ENCODE data around the gene SBK2.

Gene SBK2

GRCh38 chr19:55490478-55491432, 46.2 kb downstream of the SBK2 start:
- no peaks in the 10 kb centered on the region for H3K36me3 ChIP-seq (ENCODE audit: control insufficient read depth, insufficient read depth, low read length)
- peaks cover 33% of the 10 kb centered on the region for H3K4me1 ChIP-seq (ENCODE audit: control insufficient read depth, insufficient read depth, low read length, poor library complexity, severe bottlenecking)
- no peak overlapping the region for H3K4me3 ChIP-seq (ENCODE audit: extremely low read depth, insufficient read depth, low read length, poor library complexity, severe bottlenecking)
- WGBS, 2 experiments (ENCODE audit: insufficient coverage in 2 of 2): 85 to 91% methylated on average over 33 to 47 of the region's 52 CpGs
- H3K9me3 ChIP-seq (ENCODE audit: control insufficient read depth, low read length): no peaks in the 10 kb centered on the region
- no peak overlapping the region for H3K27ac ChIP-seq (ENCODE audit: low read depth, low read length, severe bottlenecking)

- H3K4me3 ChIP-seq (ENCODE audit: extremely low read depth, insufficient read depth, low read length, poor library complexity, severe bottlenecking): no peak overlapping the region
- no peak overlapping the region for H3K27ac ChIP-seq (ENCODE audit: low read depth, low read length, severe bottlenecking)
- no peaks in the 10 kb centered on the region for H3K36me3 ChIP-seq (ENCODE audit: control insufficient read depth, insufficient read depth, low read length)
- H3K9me3 ChIP-seq (ENCODE audit: control insufficient read depth, low read length): no peaks in the 10 kb centered on the region
- peaks cover 36% of the 10 kb centered on the region for H3K4me1 ChIP-seq (ENCODE audit: control insufficient read depth, insufficient read depth, low read length, poor library complexity, severe bottlenecking)
- 73 to 77% methylated on average over 12 to 13 of the region's 21 CpGs for WGBS, 2 experiments (ENCODE audit: insufficient coverage in 2 of 2)
Observed at GRCh38 chr19:55489711-55490477, 47.0 kb downstream of the SBK2 start.

GRCh38 chr19:55488986-55489710, 47.8 kb downstream of the SBK2 start:
- 67 to 75% methylated on average over 19 to 30 of the region's 36 CpGs for WGBS, 2 experiments (ENCODE audit: insufficient coverage in 2 of 2)
- Histone ChIP-seq H3K9me3 (ENCODE audit: control insufficient read depth, low read length) (no peaks in the 10 kb centered on the region), H3K4me1 (ENCODE audit: control insufficient read depth, insufficient read depth, low read length, poor library complexity, severe bottlenecking) (peaks cover 40% of the 10 kb centered on the region)

GRCh38 chr19:55487924-55488687, 48.8 kb downstream of the SBK2 start, which contains the start of gene SSC5D:
TSS of gene SSC5D (plus strand) at chr19:55488436. CDS start at chr19:55488590, 154 bp downstream.
- peak within 1 kb of the TSS; percentile 18 for H3K4me3 ChIP-seq (ENCODE audit: extremely low read depth, insufficient read depth, low read length, poor library complexity, severe bottlenecking)
- no peaks in the 10 kb centered on the region for H3K9me3 ChIP-seq (ENCODE audit: control insufficient read depth, low read length)
- WGBS, 2 experiments (ENCODE audit: insufficient coverage in 2 of 2): 14 to 18% methylated on average over 5 to 7 of the region's 21 CpGs
- H3K4me1 ChIP-seq (ENCODE audit: control insufficient read depth, insufficient read depth, low read length, poor library complexity, severe bottlenecking): peaks cover 46% of the 10 kb centered on the region
- peak within 1 kb of the TSS; percentile 97 for H3K27ac ChIP-seq (ENCODE audit: low read depth, low read length, severe bottlenecking)
- H3K36me3 ChIP-seq (ENCODE audit: control insufficient read depth, insufficient read depth, low read length): peaks cover 4% of the 10 kb centered on the region

More at GRCh38 chr19:55488986-55489710, 47.8 kb downstream of the SBK2 start:
- Histone ChIP-seq H3K36me3 (ENCODE audit: control insufficient read depth, insufficient read depth, low read length) (no peaks in the 10 kb centered on the region), H3K27ac (ENCODE audit: low read depth, low read length, severe bottlenecking) (no peak overlapping the region), H3K4me3 (ENCODE audit: extremely low read depth, insufficient read depth, low read length, poor library complexity, severe bottlenecking) (no peak overlapping the region)

GRCh38 chr19:55486971-55487923, 49.7 kb downstream of the SBK2 start:
- H3K36me3 ChIP-seq (ENCODE audit: control insufficient read depth, insufficient read depth, low read length): peaks cover 10% of the 10 kb centered on the region
- peak overlapping the region; percentile 97 for H3K27ac ChIP-seq (ENCODE audit: low read depth, low read length, severe bottlenecking)
- H3K4me3 ChIP-seq (ENCODE audit: extremely low read depth, insufficient read depth, low read length, poor library complexity, severe bottlenecking): peak overlapping the region; percentile 16
- no peaks in the 10 kb centered on the region for H3K9me3 ChIP-seq (ENCODE audit: control insufficient read depth, low read length)
- peaks cover 46% of the 10 kb centered on the region for H3K4me1 ChIP-seq (ENCODE audit: control insufficient read depth, insufficient read depth, low read length, poor library complexity, severe bottlenecking)
- WGBS, 2 experiments (ENCODE audit: insufficient coverage in 2 of 2): 17 to 22% methylated on average over 13 to 18 of the region's 27 CpGs

- WGBS, 2 experiments (ENCODE audit: insufficient coverage in 2 of 2): 63 to 70% methylated on average over 44 to 47 of the region's 53 CpGs
- Histone ChIP-seq H3K36me3 (ENCODE audit: control insufficient read depth, insufficient read depth, low read length) (peaks cover 13% of the 10 kb centered on the region), H3K4me3 (ENCODE audit: extremely low read depth, insufficient read depth, low read length, poor library complexity, severe bottlenecking) (peak overlapping the region; percentile 79), H3K4me1 (ENCODE audit: control insufficient read depth, insufficient read depth, low read length, poor library complexity, severe bottlenecking) (peaks cover 46% of the 10 kb centered on the region), H3K9me3 (ENCODE audit: control insufficient read depth, low read length) (no peaks in the 10 kb centered on the region), H3K27ac (ENCODE audit: low read depth, low read length, severe bottlenecking) (peak overlapping the region; percentile 97)
Observed at GRCh38 chr19:55486043-55486970, 50.6 kb downstream of the SBK2 start.

GRCh38 chr19:55485439-55486011, 51.4 kb downstream of the SBK2 start:
- Histone ChIP-seq H3K36me3 (ENCODE audit: control insufficient read depth, insufficient read depth, low read length) (peaks cover 16% of the 10 kb centered on the region), H3K27ac (ENCODE audit: low read depth, low read length, severe bottlenecking) (peak overlapping the region; percentile 78), H3K4me1 (ENCODE audit: control insufficient read depth, insufficient read depth, low read length, poor library complexity, severe bottlenecking) (peaks cover 46% of the 10 kb centered on the region), H3K9me3 (ENCODE audit: control insufficient read depth, low read length) (no peaks in the 10 kb centered on the region), H3K4me3 (ENCODE audit: extremely low read depth, insufficient read depth, low read length, poor library complexity, severe bottlenecking) (peak overlapping the region; percentile 79)
- 16 to 19% methylated on average over 10 to 15 of the region's 18 CpGs for WGBS, 2 experiments (ENCODE audit: insufficient coverage in 2 of 2)

- H3K4me1 ChIP-seq (ENCODE audit: control insufficient read depth, insufficient read depth, low read length, poor library complexity, severe bottlenecking): peaks cover 46% of the 10 kb centered on the region
- H3K4me3 ChIP-seq (ENCODE audit: extremely low read depth, insufficient read depth, low read length, poor library complexity, severe bottlenecking): peak within 1 kb of the TSS; percentile 79
- peaks cover 16% of the 10 kb centered on the region for H3K36me3 ChIP-seq (ENCODE audit: control insufficient read depth, insufficient read depth, low read length)
- 4% methylated on average over 37 to 44 of the region's 78 CpGs for WGBS, 2 experiments (ENCODE audit: insufficient coverage in 2 of 2)
- no peaks in the 10 kb centered on the region for H3K9me3 ChIP-seq (ENCODE audit: control insufficient read depth, low read length)
- H3K27ac ChIP-seq (ENCODE audit: low read depth, low read length, severe bottlenecking): peak within 1 kb of the TSS; percentile 78
Observed at GRCh38 chr19:55484593-55485438, 52.1 kb downstream of the SBK2 start, which contains the start of gene NAT14. TSS of gene NAT14 (plus strand) at chr19:55485188. CDS start at chr19:55485709, 521 bp downstream.
